Measurements from ENCODE around the gene FRAT1.

The FRAT1 gene

DNA sequence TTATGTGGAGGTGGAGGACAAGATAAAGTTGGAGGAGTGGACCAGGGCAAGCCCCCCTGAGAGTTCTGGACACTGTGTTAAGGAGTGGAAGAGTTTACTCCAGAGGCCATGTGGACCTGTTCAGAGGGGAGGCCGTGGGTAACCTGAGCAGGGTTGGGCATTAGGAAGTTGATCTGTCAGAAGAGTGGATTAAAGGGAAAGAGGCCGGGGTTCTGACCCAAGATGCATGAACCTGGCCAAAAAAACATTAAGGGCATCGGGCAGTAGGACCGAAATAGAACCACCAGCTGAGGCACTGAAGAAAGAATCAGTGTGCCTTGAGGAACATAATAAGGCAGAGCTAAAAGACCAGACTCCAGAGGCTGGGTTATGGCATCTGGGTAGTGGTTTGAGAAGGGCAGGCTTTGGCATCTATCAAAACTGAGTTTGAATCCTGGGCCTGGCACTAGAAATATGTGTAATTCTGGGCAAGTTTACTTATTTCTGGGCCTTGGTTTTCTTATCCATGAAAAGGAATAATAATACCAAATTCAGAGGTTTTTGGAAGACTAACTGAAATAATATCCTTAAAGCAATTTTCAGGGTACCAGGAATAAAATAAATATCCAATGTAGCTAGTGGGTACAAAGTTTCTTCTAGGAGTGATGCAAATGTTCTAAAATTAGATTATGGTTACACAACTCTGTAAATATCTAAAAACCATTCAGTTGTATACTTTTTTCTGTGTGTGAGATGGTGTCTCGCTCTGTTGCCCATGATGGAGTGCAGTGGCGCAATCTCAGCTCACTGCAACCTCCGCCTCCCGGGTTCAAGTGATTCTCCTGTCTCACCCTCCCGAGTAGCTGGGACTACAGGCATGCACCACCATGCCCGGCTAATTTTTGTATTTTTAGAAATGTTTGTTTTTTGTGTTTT, 10.9 kb upstream of the FRAT1 start:
- no peak overlapping the region for H3K9ac ChIP-seq (ENCODE audit: low read depth in 1 of 2, low read length in 2 of 2)
- no peaks in the 10 kb centered on the region for H3K4me1 ChIP-seq (ENCODE audit: control insufficient read depth in 2 of 2, insufficient read depth in 2 of 2, low read length in 2 of 2)
- H3K27ac ChIP-seq (ENCODE audit: low read depth in 2 of 2, low read length in 2 of 2), result no peak overlapping the region
- H3K36me3 ChIP-seq (ENCODE audit: control insufficient read depth in 2 of 2, insufficient read depth in 2 of 2, low read length in 2 of 2), result no peaks in the 10 kb centered on the region
- no peaks in the 10 kb centered on the region for H3K27me3 ChIP-seq (ENCODE audit: control insufficient read depth in 2 of 2, insufficient read depth in 2 of 2, low read length in 2 of 2)
- no peaks in the 10 kb centered on the region for H3K9me3 ChIP-seq (ENCODE audit: control insufficient read depth in 2 of 2, low read length in 2 of 2)
- no peak overlapping the region for H3K4me3 ChIP-seq (ENCODE audit: low read length in 2 of 2)

DNA sequence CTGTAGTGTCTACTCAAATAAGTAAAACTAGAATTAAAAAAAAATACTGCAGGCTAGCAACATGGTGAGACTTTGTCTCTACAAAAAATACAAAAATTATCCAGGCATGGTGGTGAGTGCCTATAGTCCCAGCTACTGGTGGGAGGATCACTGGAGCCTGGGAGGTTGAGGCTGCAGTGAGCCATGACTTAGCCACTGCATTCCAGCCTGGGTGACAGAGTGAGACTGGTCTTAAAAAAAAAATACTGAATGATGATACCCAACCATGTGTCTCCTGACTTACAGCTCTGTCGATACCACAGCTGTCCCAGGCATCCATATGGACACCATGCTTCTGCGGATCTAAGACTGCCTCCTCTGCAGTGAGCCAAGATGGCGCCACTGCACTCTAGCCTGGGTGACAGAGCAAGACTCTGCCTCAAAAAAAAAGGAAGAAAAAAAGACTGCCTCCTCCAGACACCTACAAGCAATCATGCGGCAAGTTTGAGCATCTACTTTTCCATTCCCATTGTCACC, 7.9 kb upstream of the FRAT1 start:
- H3K27me3 ChIP-seq (ENCODE audit: control insufficient read depth in 2 of 2, insufficient read depth in 2 of 2, low read length in 2 of 2), result no peaks in the 10 kb centered on the region
- H3K36me3 ChIP-seq (ENCODE audit: control insufficient read depth in 2 of 2, insufficient read depth in 2 of 2, low read length in 2 of 2), result no peaks in the 10 kb centered on the region
- H3K9ac ChIP-seq (ENCODE audit: low read depth in 1 of 2, low read length in 2 of 2), result no peak overlapping the region
- no peak overlapping the region for H3K4me3 ChIP-seq (ENCODE audit: low read length in 2 of 2)
- no peaks in the 10 kb centered on the region for H3K9me3 ChIP-seq (ENCODE audit: control insufficient read depth in 2 of 2, low read length in 2 of 2)
- no peak overlapping the region for H3K27ac ChIP-seq (ENCODE audit: low read depth in 2 of 2, low read length in 2 of 2)
- no peaks in the 10 kb centered on the region for H3K4me1 ChIP-seq (ENCODE audit: control insufficient read depth in 2 of 2, insufficient read depth in 2 of 2, low read length in 2 of 2)

DNA sequence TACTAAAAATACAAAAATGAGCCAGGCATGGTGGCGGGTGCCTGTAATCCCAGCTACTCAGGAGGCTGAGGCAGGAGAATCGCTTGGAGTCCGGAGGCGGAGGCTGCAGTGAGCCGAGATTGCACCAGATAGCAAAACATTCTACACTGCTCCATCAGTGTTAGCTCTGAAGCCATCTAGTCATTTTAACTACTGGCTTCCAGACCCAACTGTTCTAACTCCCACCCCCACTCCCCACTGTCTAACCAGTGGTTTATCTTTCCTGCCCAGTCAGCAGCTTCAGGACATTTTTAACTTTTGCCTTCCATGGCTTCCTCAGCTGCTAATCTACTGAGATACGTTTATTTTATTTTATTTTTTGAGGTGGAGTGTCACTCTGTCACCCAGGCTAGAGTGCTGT, 6.2 kb upstream of the FRAT1 start:
- Histone ChIP-seq H3K4me3 (ENCODE audit: low read length in 2 of 2) (no peak overlapping the region), H3K27ac (ENCODE audit: low read depth in 2 of 2, low read length in 2 of 2) (no peak overlapping the region), H3K36me3 (ENCODE audit: control insufficient read depth in 2 of 2, insufficient read depth in 2 of 2, low read length in 2 of 2) (no peaks in the 10 kb centered on the region), H3K9me3 (ENCODE audit: control insufficient read depth in 2 of 2, low read length in 2 of 2) (no peaks in the 10 kb centered on the region), H3K9ac (ENCODE audit: low read depth in 1 of 2, low read length in 2 of 2) (no peak overlapping the region), H3K27me3 (ENCODE audit: control insufficient read depth in 2 of 2, insufficient read depth in 2 of 2, low read length in 2 of 2) (no peaks in the 10 kb centered on the region), H3K4me1 (ENCODE audit: control insufficient read depth in 2 of 2, insufficient read depth in 2 of 2, low read length in 2 of 2) (no peaks in the 10 kb centered on the region)

DNA sequence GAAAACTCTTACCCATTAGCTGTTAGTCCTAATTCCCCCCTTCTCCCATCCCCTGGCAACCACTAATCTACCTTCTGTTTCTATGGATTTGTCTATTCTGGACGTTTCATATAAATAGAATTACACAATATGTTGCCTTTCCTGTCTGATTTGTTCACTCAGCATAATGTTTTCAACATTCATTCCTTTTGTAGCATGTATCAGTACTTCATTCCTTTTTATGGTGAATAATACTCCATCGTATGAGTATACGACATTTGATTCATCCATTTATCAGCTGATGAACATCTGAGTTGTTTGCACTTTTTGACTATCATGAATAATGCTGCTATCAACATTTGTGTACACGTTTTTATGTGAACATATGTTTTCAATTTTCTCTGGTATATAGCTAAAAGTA, 4.4 kb upstream of the FRAT1 start:
- no peaks in the 10 kb centered on the region for H3K36me3 ChIP-seq (ENCODE audit: control insufficient read depth in 2 of 2, insufficient read depth in 2 of 2, low read length in 2 of 2)
- H3K4me1 ChIP-seq (ENCODE audit: control insufficient read depth in 2 of 2, insufficient read depth in 2 of 2, low read length in 2 of 2), result peaks cover 2 to 3% of the 10 kb centered on the region in 2 donors
- H3K4me3 ChIP-seq (ENCODE audit: low read length in 2 of 2), result no peak overlapping the region
- no peak overlapping the region for H3K9ac ChIP-seq (ENCODE audit: low read depth in 1 of 2, low read length in 2 of 2)
- no peaks in the 10 kb centered on the region for H3K27me3 ChIP-seq (ENCODE audit: control insufficient read depth in 2 of 2, insufficient read depth in 2 of 2, low read length in 2 of 2)
- no peaks in the 10 kb centered on the region for H3K9me3 ChIP-seq (ENCODE audit: control insufficient read depth in 2 of 2, low read length in 2 of 2)
- no peak overlapping the region for H3K27ac ChIP-seq (ENCODE audit: low read depth in 2 of 2, low read length in 2 of 2)

DNA sequence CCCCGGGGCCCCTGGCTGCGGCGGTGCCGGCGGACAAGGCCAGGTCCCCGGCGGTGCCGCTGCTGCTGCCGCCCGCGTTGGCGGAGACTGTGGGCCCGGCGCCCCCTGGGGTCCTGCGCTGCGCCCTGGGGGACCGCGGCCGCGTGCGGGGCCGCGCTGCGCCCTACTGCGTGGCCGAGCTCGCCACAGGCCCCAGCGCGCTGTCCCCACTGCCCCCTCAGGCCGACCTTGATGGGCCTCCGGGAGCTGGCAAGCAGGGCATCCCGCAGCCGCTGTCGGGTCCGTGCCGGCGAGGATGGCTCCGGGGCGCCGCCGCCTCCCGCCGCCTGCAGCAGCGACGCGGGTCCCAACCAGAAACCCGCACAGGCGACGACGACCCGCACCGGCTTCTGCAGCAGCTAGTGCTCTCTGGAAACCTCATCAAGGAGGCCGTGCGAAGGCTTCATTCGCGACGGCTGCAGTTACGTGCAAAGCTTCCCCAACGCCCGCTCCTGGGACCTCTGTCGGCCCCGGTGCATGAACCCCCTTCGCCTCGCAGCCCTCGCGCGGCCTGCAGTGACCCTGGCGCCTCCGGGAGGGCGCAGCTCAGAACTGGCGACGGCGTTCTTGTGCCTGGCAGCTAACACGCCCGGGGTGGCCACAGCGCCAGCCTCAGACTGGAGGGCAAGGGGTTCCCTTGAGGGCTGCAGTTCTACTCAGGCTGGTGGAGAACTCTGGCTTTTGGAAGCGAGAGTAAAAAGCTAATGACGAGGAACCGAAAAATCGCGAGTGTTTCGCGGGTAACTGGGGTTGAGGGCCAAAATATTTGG, 804 bp downstream of the FRAT1 start:
- Histone ChIP-seq H3K9me3 (ENCODE audit: control insufficient read depth in 2 of 2, low read length in 2 of 2) (no peaks in the 10 kb centered on the region), H3K4me3 (ENCODE audit: low read length in 2 of 2) (peak overlapping the region; percentile 91 to 99), H3K36me3 (ENCODE audit: control insufficient read depth in 2 of 2, insufficient read depth in 2 of 2, low read length in 2 of 2) (no peaks in the 10 kb centered on the region), H3K4me1 (ENCODE audit: control insufficient read depth in 2 of 2, insufficient read depth in 2 of 2, low read length in 2 of 2) (peaks cover 16% of the 10 kb centered on the region in 2 donors), H3K9ac (ENCODE audit: low read depth in 1 of 2, low read length in 2 of 2) (peak overlapping the region; percentile 65 to 98), H3K27ac (ENCODE audit: low read depth in 2 of 2, low read length in 2 of 2) (peak overlapping the region; percentile 97 to 98), H3K27me3 (ENCODE audit: control insufficient read depth in 2 of 2, insufficient read depth in 2 of 2, low read length in 2 of 2) (no peaks in the 10 kb centered on the region)

DNA sequence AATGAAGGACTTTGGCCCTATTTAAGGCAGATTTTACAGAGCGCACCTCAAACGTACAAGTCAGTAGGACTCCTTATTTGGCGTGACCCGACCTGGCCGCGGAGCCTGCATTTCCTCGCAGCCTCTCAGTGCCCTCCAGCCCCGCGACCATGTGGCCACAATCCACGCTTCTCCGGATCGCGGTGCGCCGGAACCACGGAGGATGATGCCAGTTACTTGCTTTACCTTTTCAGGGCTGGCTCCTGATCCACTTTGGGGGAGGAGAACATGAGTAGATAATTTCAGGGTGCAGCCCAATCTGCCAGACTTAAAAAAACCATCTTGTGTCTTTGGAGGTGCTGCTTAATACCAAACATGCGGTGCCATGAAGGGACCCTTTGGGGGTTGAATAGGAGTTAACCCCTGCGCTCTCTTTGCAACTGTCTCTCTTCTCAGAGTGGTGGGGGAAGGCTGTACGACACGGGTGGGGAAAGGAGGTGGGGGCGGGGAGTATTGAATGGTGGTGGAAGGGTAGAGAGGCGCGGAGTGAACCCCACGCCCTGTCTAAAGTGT, 1.5 kb downstream of the FRAT1 start:
- Histone ChIP-seq H3K9ac (ENCODE audit: low read depth in 1 of 2, low read length in 2 of 2) (peak overlapping the region; percentile 65 to 98), H3K36me3 (ENCODE audit: control insufficient read depth in 2 of 2, insufficient read depth in 2 of 2, low read length in 2 of 2) (no peaks in the 10 kb centered on the region), H3K9me3 (ENCODE audit: control insufficient read depth in 2 of 2, low read length in 2 of 2) (no peaks in the 10 kb centered on the region), H3K27ac (ENCODE audit: low read depth in 2 of 2, low read length in 2 of 2) (peak overlapping the region; percentile 97 to 98), H3K27me3 (ENCODE audit: control insufficient read depth in 2 of 2, insufficient read depth in 2 of 2, low read length in 2 of 2) (no peaks in the 10 kb centered on the region), H3K4me1 (ENCODE audit: control insufficient read depth in 2 of 2, insufficient read depth in 2 of 2, low read length in 2 of 2) (peaks cover 16% of the 10 kb centered on the region in 2 donors), H3K4me3 (ENCODE audit: low read length in 2 of 2) (peak overlapping the region; percentile 91 to 99)

DNA sequence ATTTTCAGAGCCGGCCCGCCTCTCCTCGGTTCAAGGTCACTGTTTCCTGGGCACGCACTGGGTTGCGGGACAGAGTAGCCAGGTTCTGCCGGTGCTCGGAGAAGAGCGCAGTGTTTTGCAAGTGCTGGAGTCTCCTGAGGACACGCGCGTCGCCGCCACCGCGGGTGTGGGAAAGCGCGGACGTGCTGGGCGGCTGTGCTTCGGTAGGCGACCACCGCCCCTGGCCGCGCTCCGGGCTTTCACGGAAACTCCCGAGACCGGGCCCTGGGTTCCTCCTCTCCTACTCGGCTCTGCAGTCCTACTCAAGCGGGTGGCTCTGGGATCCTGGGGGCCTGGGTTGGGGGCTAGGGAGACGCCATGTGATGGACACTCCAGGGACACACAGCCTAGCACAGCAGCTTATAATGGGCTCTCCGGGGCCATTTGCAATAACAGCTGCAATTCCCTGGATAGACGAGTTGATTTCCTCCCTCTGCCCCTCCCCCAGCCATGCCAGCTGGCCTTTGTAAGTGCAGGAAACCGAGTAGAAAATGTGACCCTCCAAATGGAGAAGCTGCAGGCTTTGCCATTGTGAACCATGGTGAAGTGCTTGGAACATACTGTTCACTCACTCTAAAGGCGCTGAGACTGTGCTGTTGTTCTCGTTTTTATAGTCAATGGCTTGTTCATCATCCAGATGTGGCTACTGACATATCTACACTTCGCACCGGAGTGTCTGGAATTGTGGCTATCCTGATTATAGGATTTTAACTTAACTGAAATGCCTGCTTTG, 2.1 kb downstream of the FRAT1 start:
- Histone ChIP-seq H3K27ac (ENCODE audit: low read depth in 2 of 2, low read length in 2 of 2) (peak overlapping the region in 1 of 2 donors; percentile 98), H3K9me3 (ENCODE audit: control insufficient read depth in 2 of 2, low read length in 2 of 2) (no peaks in the 10 kb centered on the region), H3K27me3 (ENCODE audit: control insufficient read depth in 2 of 2, insufficient read depth in 2 of 2, low read length in 2 of 2) (no peaks in the 10 kb centered on the region), H3K4me3 (ENCODE audit: low read length in 2 of 2) (peak overlapping the region; percentile 91 to 99), H3K4me1 (ENCODE audit: control insufficient read depth in 2 of 2, insufficient read depth in 2 of 2, low read length in 2 of 2) (peaks cover 16% of the 10 kb centered on the region in 2 donors), H3K36me3 (ENCODE audit: control insufficient read depth in 2 of 2, insufficient read depth in 2 of 2, low read length in 2 of 2) (no peaks in the 10 kb centered on the region), H3K9ac (ENCODE audit: low read depth in 1 of 2, low read length in 2 of 2) (peak overlapping the region in 1 of 2 donors; percentile 98)

DNA sequence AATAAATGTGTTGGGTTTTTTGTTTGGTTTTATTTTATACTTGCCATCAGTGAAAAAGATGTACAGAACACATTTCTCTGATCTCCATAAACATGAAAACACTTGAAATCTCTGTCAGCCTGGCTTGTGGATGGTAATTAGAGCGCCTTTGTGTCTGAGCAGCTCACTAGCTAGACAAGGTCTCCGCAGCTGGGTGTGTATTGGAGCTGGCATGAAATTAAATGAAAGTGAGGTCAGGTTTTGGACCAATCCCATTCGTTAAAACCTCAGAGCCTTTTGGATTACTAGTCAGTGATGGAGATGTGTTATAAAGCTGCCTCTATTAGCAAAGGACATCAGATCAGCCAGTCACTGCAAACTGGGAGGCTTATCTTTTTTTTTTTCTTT, 2.7 kb downstream of the FRAT1 start:
- H3K9ac ChIP-seq (ENCODE audit: low read depth in 1 of 2, low read length in 2 of 2), result no peak overlapping the region
- peaks cover 16% of the 10 kb centered on the region in 2 donors for H3K4me1 ChIP-seq (ENCODE audit: control insufficient read depth in 2 of 2, insufficient read depth in 2 of 2, low read length in 2 of 2)
- no peaks in the 10 kb centered on the region for H3K36me3 ChIP-seq (ENCODE audit: control insufficient read depth in 2 of 2, insufficient read depth in 2 of 2, low read length in 2 of 2)
- no peaks in the 10 kb centered on the region for H3K27me3 ChIP-seq (ENCODE audit: control insufficient read depth in 2 of 2, insufficient read depth in 2 of 2, low read length in 2 of 2)
- H3K9me3 ChIP-seq (ENCODE audit: control insufficient read depth in 2 of 2, low read length in 2 of 2), result no peaks in the 10 kb centered on the region
- no peak overlapping the region for H3K27ac ChIP-seq (ENCODE audit: low read depth in 2 of 2, low read length in 2 of 2)
- H3K4me3 ChIP-seq (ENCODE audit: low read length in 2 of 2), result peak overlapping the region in 1 of 2 donors; percentile 91

DNA sequence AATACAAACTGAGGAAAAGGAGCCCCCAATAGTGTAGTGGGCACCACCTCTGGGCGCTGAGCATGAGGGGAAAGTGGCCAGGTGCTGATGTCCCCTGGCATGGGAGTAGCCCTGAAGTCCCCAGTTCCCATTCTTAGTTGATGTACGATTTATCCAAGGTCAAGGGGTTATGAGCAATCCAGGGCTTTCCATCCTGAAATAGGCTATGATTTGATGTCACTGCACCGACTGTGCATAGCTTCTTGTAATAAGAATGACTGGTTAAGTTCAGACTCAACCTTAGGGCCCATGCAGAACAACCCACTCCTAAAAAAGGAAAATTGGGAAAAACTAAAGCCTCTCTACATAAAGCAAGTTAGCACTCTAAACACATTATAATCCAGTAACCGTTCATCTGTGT, 4.4 kb downstream of the FRAT1 start:
- no peak overlapping the region for H3K27ac ChIP-seq (ENCODE audit: low read depth in 2 of 2, low read length in 2 of 2)
- H3K4me1 ChIP-seq (ENCODE audit: control insufficient read depth in 2 of 2, insufficient read depth in 2 of 2, low read length in 2 of 2), result peaks cover 17 to 25% of the 10 kb centered on the region in 2 donors
- H3K9me3 ChIP-seq (ENCODE audit: control insufficient read depth in 2 of 2, low read length in 2 of 2), result no peaks in the 10 kb centered on the region
- no peak overlapping the region for H3K9ac ChIP-seq (ENCODE audit: low read depth in 1 of 2, low read length in 2 of 2)
- no peaks in the 10 kb centered on the region for H3K36me3 ChIP-seq (ENCODE audit: control insufficient read depth in 2 of 2, insufficient read depth in 2 of 2, low read length in 2 of 2)
- H3K27me3 ChIP-seq (ENCODE audit: control insufficient read depth in 2 of 2, insufficient read depth in 2 of 2, low read length in 2 of 2), result no peaks in the 10 kb centered on the region
- H3K4me3 ChIP-seq (ENCODE audit: low read length in 2 of 2), result no peak overlapping the region

All from mucosa of rectum (tissue), 2 donors.